Peyer's patch (tissue), 4 donors: ENCODE results near the gene NACA2.

ENCODE experiments used
- POLR2A ChIP-seq, 2 donors: fragments of 450-650 bp; IDR thresholded peaks; one replicate each; pipeline ENCODE4 v1.5.1; 2017; ENCODE audit warnings: antibody characterized with exemption in 2 of 2, mild to moderate bottlenecking in 2 of 2, moderate library complexity in 2 of 2
- TF ChIP-seq, protein P1 (sequence below), 6 experiments: fragments of 450-650 bp in 4 of 6; fragments of 200-600 bp in 2 of 6; sonication (generic) in 1 of 6; IDR thresholded peaks; one replicate each; pipeline ENCODE4 v1.5.1; 2017 to 2019; ENCODE audit warnings: antibody characterized with exemption in 6 of 6, mild to moderate bottlenecking in 3 of 6, moderate library complexity in 1 of 6

DNA sequence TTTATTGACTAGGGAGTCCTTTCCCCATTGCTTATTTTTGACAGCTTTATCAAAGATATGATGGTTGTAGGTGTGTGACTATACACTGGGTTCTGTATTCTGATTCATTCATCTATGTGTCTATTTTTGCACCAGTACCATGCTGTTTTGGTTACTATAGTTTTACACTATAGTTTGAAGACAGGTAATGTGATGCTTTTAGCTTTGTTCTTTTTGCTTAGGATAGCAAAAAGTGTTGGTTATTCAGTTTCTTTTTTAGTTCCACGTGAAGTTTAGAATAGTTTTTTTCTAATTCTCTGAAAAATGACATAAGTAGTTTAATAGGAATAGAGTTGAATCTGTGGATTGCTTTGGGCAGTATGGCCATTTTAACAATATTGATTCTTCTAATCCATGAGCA, 50.1 kb downstream of the NACA2 start:
- TF ChIP-seq, protein P1, sequence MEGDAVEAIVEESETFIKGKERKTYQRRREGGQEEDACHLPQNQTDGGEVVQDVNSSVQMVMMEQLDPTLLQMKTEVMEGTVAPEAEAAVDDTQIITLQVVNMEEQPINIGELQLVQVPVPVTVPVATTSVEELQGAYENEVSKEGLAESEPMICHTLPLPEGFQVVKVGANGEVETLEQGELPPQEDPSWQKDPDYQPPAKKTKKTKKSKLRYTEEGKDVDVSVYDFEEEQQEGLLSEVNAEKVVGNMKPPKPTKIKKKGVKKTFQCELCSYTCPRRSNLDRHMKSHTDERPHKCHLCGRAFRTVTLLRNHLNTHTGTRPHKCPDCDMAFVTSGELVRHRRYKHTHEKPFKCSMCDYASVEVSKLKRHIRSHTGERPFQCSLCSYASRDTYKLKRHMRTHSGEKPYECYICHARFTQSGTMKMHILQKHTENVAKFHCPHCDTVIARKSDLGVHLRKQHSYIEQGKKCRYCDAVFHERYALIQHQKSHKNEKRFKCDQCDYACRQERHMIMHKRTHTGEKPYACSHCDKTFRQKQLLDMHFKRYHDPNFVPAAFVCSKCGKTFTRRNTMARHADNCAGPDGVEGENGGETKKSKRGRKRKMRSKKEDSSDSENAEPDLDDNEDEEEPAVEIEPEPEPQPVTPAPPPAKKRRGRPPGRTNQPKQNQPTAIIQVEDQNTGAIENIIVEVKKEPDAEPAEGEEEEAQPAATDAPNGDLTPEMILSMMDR (IDR thresholded peaks at IDR 0.05), result no peak
- TF ChIP-seq POLR2A (IDR thresholded peaks at IDR 0.05), result no peak
